Dedifferentiated amniotic fluid mesenchymal stem cell (primary cell): ENCODE data around the gene GTPBP3.
"Not testable (repeated sequence)": the region's sequence is repeated elsewhere in the genome, so short reads cannot be mapped to it uniquely, and the experiment has no call there.

Experiments
- DNase-seq: peaks from one replicate; pipeline ENCODE4 v3.0.0-alpha.2; 2016; ENCODE audit errors: extremely low spot score

GTPBP3 gene

DNA sequence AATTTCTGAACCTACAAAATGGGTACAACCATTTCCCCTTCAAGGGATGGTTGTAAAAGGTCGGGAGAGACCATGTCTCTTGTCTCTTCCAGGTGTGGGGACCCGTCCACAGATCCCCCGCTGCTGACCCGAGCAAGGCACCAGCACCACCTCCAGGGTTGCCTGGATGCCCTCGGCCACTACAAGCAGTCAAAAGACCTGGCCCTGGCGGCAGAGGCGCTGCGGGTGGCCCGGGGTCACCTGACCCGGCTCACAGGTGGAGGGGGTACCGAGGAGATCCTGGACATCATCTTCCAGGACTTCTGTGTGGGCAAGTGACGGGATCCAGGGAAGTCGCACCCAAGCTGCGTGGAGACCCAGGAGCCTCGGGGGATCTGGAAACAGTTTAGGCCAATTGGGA lies 4.0 kb downstream of the GTPBP3 start:
- no peak for DNase-seq

- no peak for DNase-seq
Observed at GRCh38 chr19:17341845-17342244, 4.5 kb downstream of the GTPBP3 start.

GRCh38 chr19:17346109-17346671 lies 8.8 kb downstream of the GTPBP3 start:
- peak; percentile 59 for DNase-seq

DNA sequence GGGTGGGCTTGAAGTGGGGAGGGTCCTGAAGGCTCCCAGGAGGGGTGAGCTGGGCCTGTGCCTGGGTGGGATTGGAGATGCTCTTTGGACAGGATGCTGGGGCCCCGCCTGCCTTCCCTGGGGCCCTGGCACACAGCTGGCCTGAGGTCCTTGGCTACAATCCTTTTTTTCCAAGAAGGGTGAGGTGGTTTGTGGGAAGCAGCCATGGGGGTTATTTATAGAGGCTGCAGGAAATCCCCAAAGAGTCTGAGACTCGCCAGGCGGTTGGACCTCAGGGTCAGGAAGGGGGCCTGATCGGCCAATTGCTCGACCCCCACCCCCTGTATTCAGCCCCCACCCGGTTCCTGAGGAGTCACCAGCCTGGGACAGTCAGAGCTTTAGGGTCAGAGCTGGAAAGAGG lies 10.0 kb downstream of the GTPBP3 start:
- no peak for DNase-seq

GRCh38 chr19:17347877-17348276 lies 10.5 kb downstream of the GTPBP3 start:
- no peak for DNase-seq

DNA sequence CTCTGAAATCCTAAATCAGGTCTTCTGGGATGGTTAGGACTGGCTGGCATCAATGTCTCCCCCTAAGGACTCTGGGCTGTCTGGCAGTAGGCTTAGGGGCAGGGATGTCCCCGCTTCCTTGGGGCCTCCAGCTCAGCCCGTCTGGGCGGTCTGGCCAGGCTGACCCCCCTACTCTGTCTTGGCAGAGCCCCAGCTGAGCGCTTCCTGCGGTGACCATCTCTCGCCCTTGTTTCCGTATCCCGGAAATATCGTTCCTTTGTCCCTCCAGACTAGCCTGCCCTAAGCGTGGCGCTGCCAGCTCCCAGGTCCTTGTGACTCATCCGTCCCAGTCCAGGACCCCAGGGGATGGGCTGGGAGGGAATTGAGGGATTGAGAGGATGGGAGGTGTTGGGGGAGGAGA lies 11.3 kb downstream of the GTPBP3 start:
- no peak for DNase-seq

GRCh38 chr19:17351815-17352435 lies 14.6 kb downstream of the GTPBP3 start:
- no peak for DNase-seq

DNA sequence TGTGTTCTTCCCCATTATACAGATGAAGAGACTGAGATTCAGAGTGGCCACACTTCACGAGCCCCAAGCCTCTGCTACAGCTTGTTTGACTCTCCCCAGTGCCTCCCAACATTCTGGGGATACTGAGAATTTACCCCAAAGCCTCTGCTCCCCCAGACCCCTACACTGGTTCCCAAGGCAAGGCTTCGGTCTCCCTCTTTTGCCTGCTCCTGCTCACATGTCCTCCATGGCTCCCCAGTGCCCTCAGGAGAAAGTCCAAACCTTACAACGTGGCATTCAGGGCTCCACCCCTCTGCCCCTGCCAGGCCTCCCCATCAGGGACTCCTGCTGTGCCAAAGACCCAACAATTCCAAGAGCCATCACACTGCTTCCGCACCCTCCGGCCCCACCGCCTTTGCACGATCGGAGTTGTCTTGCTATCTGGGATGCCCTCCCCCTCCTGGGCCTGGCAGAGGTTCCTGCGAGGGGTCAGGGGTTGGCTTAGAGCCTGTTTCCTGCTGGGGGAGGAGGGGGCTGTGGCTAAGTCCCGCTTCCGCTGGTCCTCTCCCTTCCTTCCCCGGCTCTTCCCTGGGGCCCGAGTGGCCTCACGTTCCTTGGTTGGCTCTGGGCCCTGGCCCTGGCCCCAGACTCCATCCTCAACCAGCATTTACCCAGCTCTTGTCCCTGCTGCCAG lies 15.4 kb downstream of the GTPBP3 start:
- no peak for DNase-seq

- DNase-seq = no peak
Observed at GRCh38 chr19:17353386-17353785, 16.0 kb downstream of the GTPBP3 start.

- DNase-seq = no peak
Observed at GRCh38 chr19:17357078-17357666, 19.8 kb downstream of the GTPBP3 start.

DNA sequence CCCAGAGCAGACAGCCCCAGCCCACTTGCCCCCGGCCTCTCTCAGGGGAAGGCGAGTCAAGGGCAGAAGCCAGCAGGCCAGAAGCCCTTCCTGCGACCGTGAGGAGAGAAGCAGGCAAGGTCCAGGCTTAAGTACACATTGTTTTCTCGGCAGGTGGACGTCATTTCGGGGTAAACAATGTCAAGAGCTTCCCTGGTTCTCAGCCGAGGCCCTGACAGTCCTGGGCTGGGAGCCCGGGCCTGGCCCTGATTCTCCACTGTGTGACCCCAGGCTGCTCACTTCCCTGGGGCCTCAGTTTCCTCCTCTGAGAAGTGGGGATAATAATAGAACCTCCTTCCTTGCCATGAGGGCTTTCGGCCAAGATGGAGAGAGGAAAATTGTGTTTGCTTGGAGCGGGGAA lies 20.4 kb downstream of the GTPBP3 start:
- DNase-seq = no peak

- DNase-seq = no peak
Observed at GRCh38 chr19:17358395-17358794, 21.0 kb downstream of the GTPBP3 start.

DNA sequence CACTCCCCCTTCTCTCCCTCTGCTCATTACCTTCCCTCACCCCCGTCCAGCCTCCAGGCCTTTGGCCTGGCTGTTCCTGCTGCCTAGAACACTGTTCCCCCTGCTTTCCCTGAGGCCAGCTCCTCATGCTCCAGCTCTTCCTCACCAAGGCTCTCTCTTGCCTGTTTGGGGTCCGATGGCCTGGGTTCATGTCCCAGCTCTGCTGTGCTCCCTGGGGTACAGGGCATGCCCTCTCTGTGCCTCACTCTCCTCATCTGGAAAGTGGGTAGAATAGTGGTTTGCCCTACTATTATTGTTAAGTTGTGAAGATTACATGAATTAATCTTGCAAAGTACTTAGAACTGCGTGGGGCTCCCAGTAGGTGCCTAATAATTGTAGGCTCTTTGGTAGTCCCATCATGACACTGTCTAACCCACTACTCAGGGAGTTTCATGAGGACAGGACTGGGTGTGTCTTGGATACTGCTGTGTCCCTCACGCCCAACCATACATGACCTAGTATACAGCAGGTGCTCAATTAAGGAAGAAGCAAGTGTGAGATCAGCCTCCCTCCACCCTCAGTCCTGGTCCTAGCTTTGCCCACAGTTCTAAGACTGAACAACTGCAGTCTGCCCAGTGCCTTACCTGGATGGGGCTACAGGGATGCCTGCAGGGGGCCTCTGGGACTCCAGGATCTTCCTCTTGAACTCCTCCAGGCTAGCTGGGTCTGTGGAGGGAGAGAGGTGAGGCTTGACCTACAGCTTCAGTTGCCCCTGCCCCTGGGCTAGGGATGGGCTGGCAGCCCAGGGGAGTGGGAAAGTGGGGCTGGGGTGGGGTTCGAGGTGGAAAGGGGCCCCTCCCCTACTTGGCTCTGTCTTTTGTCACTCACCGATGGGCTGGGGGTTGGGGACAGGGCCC lies 22.8 kb downstream of the GTPBP3 start:
- DNase-seq = no peak

DNA sequence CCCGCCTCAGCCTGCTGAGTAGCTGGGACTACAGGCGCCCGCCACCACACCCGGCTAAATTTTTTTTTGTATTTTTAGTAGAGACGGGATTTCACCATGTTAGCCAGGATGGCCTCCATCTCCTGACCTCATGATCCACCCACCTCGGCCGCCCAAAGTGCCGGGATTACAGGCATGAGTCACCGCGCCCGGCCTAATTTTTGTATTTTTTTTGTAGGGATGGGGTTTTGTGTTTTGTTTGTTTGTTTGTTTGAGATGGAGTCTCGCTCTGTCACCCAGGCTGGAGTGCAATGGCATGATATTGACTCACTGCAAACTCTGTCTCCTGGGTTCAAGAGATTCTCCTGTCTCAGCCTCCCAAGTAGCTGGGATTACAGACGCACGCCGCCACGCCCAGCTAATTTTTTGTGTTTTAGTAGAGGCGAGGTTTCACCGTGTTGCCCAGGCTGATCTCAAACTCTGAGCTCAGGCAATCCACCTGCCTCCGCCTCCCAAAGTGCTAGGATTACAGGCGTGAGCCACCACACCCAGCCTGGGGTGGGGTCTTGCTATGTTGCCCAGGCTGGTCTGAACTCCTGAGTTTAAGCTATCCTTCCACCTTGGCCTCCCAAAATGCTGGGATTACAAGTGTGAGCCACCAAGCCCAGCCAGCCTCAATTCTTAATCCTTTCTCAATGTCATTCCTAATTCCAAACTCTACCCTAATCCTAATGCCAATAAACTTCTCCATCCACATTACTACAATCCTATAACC lies 26.7 kb downstream of the GTPBP3 start:
- DNase-seq = not testable (repeated sequence)

DNA sequence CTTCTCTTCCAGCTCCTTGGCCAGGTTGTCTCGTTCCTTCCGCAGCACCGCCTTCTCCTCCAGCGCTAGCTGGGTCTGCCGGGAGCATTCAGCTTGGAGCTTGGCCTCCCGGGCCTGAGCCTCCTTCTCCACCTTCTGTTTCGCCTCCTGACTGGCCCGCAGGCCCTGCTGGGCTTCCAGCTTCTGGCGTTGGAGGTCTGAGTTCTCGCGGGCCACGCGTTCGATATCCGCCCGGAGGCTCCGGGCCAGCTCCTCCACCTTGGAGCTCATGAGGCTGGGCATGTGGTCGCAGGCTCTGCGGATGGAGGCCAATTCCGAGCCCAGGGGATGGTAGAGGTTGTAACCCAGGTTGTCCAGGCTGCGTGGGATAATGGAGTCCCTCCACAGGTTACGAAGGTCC lies 28.0 kb downstream of the GTPBP3 start:
- no peak for DNase-seq

DNA sequence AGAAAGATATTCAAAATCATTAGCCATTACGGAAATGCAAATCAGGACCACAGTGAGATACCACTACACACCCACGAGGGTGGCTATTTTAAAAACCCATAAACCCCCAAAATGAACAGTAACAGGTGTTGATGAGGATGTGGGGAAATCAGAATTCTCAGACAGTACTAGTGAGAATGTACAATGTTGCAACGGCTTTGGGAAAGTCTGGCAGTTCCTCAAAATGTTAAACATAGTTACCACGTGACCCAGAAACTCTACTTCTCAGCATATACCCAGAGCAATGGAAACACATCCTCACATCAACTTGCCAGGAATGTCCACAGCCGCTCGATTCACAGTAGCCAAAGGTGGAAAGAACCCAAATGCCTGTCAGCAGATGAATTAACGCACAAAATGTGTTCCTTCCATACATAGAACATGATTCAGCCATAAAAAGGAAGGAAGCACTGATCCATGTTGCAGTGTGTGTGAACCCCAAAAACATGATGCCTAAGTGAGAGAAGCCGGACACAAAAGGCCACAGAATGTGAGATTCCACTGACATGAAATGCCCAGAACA lies 32.8 kb downstream of the GTPBP3 start:
- no peak for DNase-seq

GRCh38 chr19:17376935-17377600 lies 39.7 kb downstream of the GTPBP3 start, which contains the start of gene PLVAP:
Gene PLVAP (minus strand): TSS chr19:17377342. CDS start chr19:17377288, 54 bp downstream.
- no peak for DNase-seq

DNA sequence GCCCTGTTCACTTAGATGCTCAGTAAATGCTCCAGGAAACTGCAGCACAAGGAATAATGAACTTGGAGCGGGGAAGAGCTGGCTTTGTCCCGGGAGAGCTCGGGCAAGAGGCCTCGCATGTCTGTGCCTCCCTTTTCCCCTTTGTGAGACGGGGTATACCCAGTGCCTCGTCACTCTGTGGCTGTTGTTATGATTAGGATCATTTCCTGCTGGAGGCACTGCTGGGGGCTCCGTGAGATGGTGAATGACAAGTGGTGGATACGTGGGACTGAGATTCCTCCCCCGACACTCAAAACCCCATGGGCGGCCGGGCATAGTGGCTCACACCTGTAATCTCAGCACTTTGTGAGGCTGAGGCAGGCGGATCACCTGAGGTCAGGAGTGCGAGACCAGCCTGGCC lies 40.9 kb downstream of the GTPBP3 start:
- no peak for DNase-seq

GRCh38 chr19:17379221-17379631 lies 41.9 kb downstream of the GTPBP3 start:
- no peak for DNase-seq

- DNase-seq = no peak
Observed at GRCh38 chr19:17380426-17381138, 43.2 kb downstream of the GTPBP3 start.
